UCSD-AML1 (cell line): ENCODE data around the gene GFM2.
"Not testable (repeated sequence)": the region's sequence is repeated elsewhere in the genome, so short reads cannot be mapped to it uniquely, and the experiment has no call there.

Experiments used
- DNase-seq: peaks from one replicate; lab custom pipeline; 2025; ENCODE audit not compliant: unreplicated experiment; lab: John Stamatoyannopoulos, UW

Gene GFM2

DNA sequence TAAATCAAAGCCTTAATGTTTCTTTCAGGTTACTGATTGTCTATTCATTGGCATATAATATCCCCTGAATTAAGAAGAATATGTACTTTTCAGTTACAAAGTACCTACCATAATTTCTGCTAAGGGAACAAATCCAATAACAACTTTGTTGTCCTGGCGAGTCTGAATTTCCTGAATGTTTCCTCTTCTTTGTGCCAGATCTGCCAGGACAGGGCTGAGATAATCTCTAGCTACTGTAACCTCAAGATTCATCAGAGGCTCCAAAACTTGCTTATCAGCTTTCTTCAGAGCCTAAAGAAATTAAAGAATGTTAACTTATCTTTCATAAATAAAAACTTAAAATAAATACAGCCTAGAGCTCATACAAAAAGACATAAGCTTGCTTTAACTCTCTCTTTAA, 44.6 kb downstream of the GFM2 start:
- DNase-seq = no peak

- DNase-seq = no peak
Measured at GRCh38 chr5:74717596-74717995, 49.3 kb downstream of the GFM2 start.

DNA sequence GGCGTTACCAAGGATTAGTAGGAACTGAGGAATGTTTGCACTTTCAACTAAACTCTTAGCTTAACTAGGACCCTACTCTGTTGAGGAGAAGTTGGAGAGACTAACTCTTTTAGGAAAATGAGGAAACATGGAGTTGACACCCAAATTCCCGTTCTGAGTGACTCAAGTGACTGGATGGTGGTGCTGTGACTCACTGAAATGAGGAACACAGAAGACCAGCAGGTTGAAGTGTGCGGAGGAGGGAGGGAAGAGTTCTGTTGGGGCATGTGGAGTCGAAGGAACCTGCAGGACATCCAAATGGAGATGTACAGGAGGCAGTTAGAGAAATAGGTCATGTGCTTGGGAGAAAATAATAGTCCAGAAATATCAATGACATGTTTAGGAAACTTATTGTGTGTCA, 73.7 kb downstream of the GFM2 start:
- no peak for DNase-seq

- no peak for DNase-seq
Measured at GRCh38 chr5:74686962-74687751, 79.8 kb downstream of the GFM2 start.

- DNase-seq = no peak
Measured at GRCh38 chr5:74685979-74686631, 80.8 kb downstream of the GFM2 start.

GRCh38 chr5:74684900-74685851, 81.7 kb downstream of the GFM2 start, which contains the start of gene HEXB:
HEXB (plus strand) TSS chr5:74685233; CDS start chr5:74685261, 28 bp downstream.
- DNase-seq = peak; percentile 83

GRCh38 chr5:74679966-74680365, 87.0 kb downstream of the GFM2 start:
- no peak for DNase-seq

GRCh38 chr5:74679300-74679699, 87.6 kb downstream of the GFM2 start:
- not testable (repeated sequence) for DNase-seq

- DNase-seq = not testable (repeated sequence)
Measured at GRCh38 chr5:74678123-74678522, 88.8 kb downstream of the GFM2 start.

- DNase-seq = not testable (repeated sequence)
Measured at GRCh38 chr5:74676466-74676865, 90.5 kb downstream of the GFM2 start.

- no peak for DNase-seq
Measured at GRCh38 chr5:74673011-74673790, 93.7 kb downstream of the GFM2 start.

DNA sequence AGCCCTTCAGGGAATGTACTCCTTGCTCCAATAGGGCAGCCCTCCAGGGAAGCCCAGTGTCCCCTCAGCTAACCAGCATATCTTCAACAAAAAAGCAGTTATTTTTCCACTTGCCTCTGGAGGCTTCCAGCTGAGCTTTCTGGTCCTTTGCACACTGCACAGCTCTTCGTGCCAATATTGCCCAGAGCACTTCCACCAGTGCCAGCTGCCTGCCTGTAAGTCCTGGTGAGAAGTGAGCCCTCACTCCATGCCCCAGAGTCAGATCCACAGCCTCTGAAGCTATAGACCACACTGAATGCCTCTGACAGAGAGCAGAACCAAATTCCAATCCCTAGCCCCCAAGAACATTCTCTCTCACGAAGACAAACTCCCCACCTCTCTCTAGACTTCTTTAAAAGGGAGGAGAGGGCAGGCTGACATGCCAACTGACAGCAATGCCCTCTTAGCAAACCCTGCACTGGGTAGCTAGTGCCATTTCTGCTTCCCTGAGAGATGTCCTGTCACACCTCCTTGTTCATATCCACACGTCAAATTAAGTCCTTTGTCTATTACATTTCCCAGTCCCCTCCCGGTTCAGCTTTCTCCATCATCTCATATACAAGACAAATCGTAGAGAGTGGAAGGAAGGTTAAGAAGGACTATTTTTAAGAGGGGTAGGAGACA, 94.6 kb downstream of the GFM2 start:
- DNase-seq = no peak
